KMS-11 (cell line): ENCODE measurements around the gene COL23A1.

Experiments
- H2AFZ ChIP-seq: fragments of 200-600 bp; sonication (generic); 2 replicates; pipeline ENCODE4 v1.6.1; 2016; ENCODE audit warnings: antibody characterized with exemption, mixed run types, low read depth
- H3K27ac ChIP-seq: fragments of 200-600 bp; sonication (generic); 2 replicates; pipeline ENCODE4 v1.6.1; 2016; ENCODE audit warnings: mild to moderate bottlenecking, mixed run types
- H3K27me3 ChIP-seq: fragments of 200-600 bp; sonication (generic); 2 replicates; pipeline ENCODE4 v1.6.1; 2017; ENCODE audit warnings: mild to moderate bottlenecking, low read depth, mixed run types, moderate library complexity; ENCODE audit not compliant: insufficient read depth
- H3K36me3 ChIP-seq: fragments of 200-600 bp; sonication (generic); 2 replicates; pipeline ENCODE4 v1.6.1; 2017; ENCODE audit warnings: mild to moderate bottlenecking, mixed run types; ENCODE audit not compliant: insufficient read depth
- H3K4me1 ChIP-seq: fragments of 200-600 bp; sonication (generic); 2 replicates; pipeline ENCODE4 v1.6.1; 2016; ENCODE audit warnings: mild to moderate bottlenecking, low read depth, mixed run types; ENCODE audit not compliant: poor library complexity, severe bottlenecking
- H3K4me2 ChIP-seq: fragments of 200-600 bp; sonication (generic); 2 replicates; pipeline ENCODE4 v1.7.0; 2016; ENCODE audit warnings: mild to moderate bottlenecking, mixed run types
- H3K4me3 ChIP-seq: fragments of 200-600 bp; sonication (generic); IDR thresholded peaks from 2 replicates; pipeline ENCODE4 v1.6.1; 2017; ENCODE audit warnings: low read depth, low read length, mixed read lengths; ENCODE audit not compliant: insufficient read depth
- H3K79me2 ChIP-seq: fragments of 200-600 bp; sonication (generic); 2 replicates; pipeline ENCODE4 v1.6.1; 2016; ENCODE audit warnings: low read depth, mixed run types; ENCODE audit not compliant: insufficient read depth
- H3K9ac ChIP-seq: fragments of 200-600 bp; sonication (generic); 2 replicates; pipeline ENCODE4 v1.6.1; 2016; ENCODE audit warnings: mild to moderate bottlenecking, mixed run types
- H4K20me1 ChIP-seq: fragments of 200-600 bp; sonication (generic); 2 replicates; pipeline ENCODE4 v1.6.1; 2016; ENCODE audit warnings: mild to moderate bottlenecking, mixed run types; ENCODE audit not compliant: insufficient read depth
- TF ChIP-seq, protein P1 (sequence below): fragments of 200-600 bp; sonication (generic); conservative IDR thresholded peaks from 2 replicates; pipeline ENCODE4 v1.6.1; 2017; ENCODE audit warnings: low read depth, mild to moderate bottlenecking, antibody characterized with exemption, low read length, moderate library complexity, mixed read lengths

The COL23A1 gene

DNA sequence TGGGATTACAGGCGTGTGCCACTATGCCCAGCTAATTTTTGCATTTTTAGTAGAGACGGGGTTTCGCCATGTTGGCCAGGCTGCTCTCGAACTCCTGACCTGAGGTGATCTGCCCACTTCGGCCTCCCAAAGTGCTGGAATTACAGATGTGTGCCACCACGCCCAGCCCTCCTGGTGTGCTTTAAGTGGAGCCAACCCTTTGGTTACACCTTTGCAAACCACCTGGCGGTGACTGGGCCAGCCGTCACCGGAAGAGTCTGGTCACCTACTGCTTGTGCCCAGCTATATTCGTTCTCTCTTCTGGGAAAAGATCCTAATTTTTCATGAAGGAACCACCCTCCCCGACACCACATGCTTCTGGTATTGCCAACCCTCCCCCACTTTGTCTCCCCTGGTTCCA lies 35.9 kb downstream of the COL23A1 start:
- H3K4me1 ChIP-seq, result no peaks in the 10 kb centered on the region
- no peak overlapping the region for H3K4me2 ChIP-seq
- TF ChIP-seq, protein P1, sequence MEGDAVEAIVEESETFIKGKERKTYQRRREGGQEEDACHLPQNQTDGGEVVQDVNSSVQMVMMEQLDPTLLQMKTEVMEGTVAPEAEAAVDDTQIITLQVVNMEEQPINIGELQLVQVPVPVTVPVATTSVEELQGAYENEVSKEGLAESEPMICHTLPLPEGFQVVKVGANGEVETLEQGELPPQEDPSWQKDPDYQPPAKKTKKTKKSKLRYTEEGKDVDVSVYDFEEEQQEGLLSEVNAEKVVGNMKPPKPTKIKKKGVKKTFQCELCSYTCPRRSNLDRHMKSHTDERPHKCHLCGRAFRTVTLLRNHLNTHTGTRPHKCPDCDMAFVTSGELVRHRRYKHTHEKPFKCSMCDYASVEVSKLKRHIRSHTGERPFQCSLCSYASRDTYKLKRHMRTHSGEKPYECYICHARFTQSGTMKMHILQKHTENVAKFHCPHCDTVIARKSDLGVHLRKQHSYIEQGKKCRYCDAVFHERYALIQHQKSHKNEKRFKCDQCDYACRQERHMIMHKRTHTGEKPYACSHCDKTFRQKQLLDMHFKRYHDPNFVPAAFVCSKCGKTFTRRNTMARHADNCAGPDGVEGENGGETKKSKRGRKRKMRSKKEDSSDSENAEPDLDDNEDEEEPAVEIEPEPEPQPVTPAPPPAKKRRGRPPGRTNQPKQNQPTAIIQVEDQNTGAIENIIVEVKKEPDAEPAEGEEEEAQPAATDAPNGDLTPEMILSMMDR, result no peak
- no peak overlapping the region for H3K4me3 ChIP-seq
- H3K27me3 ChIP-seq, result no peaks in the 10 kb centered on the region; the same call in 1 of the 2 replicates
- H3K9ac ChIP-seq, result no peak overlapping the region
- H3K36me3 ChIP-seq, result no peaks in the 10 kb centered on the region
- H3K79me2 ChIP-seq, result no peaks in the 10 kb centered on the region
- H3K27ac ChIP-seq, result no peak overlapping the region
- no peak overlapping the region for H2AFZ ChIP-seq
- no peaks in the 10 kb centered on the region for H4K20me1 ChIP-seq

DNA sequence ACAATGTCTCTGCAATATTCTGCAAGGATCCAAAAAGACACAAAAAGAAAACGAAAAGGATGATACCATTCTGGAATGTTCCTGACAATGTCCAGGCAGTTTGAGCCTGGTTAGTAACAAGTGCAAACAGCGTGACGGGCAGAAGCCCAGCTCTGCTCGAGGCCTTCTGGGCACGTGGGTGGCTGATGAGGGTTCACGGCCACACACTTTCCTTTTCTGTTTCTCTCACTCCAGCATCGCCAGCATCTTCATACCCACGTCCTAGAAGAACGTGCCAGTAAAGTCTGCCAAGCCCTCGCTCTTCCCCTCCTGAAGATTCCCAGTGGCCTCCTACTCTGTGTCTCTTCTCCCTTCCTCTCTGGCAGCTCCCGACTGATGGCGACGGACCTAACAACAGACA lies 36.7 kb downstream of the COL23A1 start:
- no peak overlapping the region for H3K4me2 ChIP-seq
- no peak overlapping the region for H3K4me3 ChIP-seq
- no peaks in the 10 kb centered on the region; the same call in 1 of the 2 replicates for H3K27me3 ChIP-seq
- H3K4me1 ChIP-seq, result no peaks in the 10 kb centered on the region
- H3K79me2 ChIP-seq, result no peaks in the 10 kb centered on the region
- H2AFZ ChIP-seq, result no peak overlapping the region
- no peak overlapping the region for H3K9ac ChIP-seq
- TF ChIP-seq, protein P1, result no peak
- no peaks in the 10 kb centered on the region for H4K20me1 ChIP-seq
- no peaks in the 10 kb centered on the region for H3K36me3 ChIP-seq
- no peak overlapping the region for H3K27ac ChIP-seq

DNA sequence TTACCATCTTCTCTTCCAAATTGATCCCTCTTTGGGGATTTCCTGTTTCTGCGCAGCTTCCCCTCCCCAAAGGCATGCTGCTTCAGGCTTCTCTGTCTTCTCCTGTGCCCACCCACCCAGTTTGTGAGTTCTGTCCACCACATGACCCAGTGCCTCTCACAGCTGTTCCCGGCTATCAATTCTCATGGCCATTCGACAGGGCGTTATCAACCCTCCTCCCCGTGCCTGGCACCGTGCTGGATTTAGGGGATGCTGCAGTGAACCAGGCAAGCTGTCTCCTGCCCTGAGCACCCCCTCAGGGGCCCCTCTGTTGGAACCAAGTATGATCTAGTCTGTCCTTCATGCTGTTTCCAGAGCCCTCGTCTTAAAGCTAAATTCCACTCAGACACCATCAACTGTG lies 38.7 kb downstream of the COL23A1 start:
- TF ChIP-seq, protein P1, result no peak
- no peaks in the 10 kb centered on the region for H4K20me1 ChIP-seq
- no peak overlapping the region for H3K4me2 ChIP-seq
- H3K36me3 ChIP-seq, result no peaks in the 10 kb centered on the region
- H3K4me3 ChIP-seq, result no peak overlapping the region
- no peaks in the 10 kb centered on the region; the same call in 1 of the 2 replicates for H3K27me3 ChIP-seq
- no peak overlapping the region for H3K9ac ChIP-seq
- no peak overlapping the region for H2AFZ ChIP-seq
- H3K79me2 ChIP-seq, result no peaks in the 10 kb centered on the region
- no peak overlapping the region for H3K27ac ChIP-seq
- no peaks in the 10 kb centered on the region for H3K4me1 ChIP-seq

DNA sequence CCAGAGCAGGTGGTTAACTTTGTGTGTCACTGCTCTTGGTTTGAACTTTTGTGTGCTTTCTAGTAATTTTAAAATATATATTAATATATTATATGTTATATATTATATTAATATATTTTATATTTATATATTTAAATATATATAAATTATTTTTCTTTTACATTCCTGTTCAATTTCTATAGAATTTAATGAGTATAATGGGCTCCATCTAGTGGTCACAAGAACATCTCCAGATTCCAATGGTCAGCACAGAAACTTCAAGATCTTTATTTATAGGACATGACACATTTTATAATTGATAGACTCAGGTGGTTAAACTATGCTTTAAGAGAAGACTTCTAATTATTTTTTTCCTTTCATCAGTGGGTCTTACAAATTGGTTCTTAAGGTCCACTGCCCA lies 39.1 kb downstream of the COL23A1 start:
- no peak overlapping the region for H2AFZ ChIP-seq
- H3K36me3 ChIP-seq, result no peaks in the 10 kb centered on the region
- H3K27ac ChIP-seq, result no peak overlapping the region
- H3K4me2 ChIP-seq, result no peak overlapping the region
- no peak overlapping the region for H3K4me3 ChIP-seq
- no peaks in the 10 kb centered on the region for H3K4me1 ChIP-seq
- no peaks in the 10 kb centered on the region; the same call in 1 of the 2 replicates for H3K27me3 ChIP-seq
- H4K20me1 ChIP-seq, result no peaks in the 10 kb centered on the region
- no peaks in the 10 kb centered on the region for H3K79me2 ChIP-seq
- no peak overlapping the region for H3K9ac ChIP-seq
- TF ChIP-seq, protein P1, result no peak
